Psoas muscle (tissue), 8 donors: Measurements from ENCODE around the gene EPB41. TPM values are rescaled to one million over a fixed set of nuclear protein-coding genes. Genes with fewer than 3 reads are reported as not detected.

Source experiments
- ATAC-seq, 4 donors: fragments of 200-7000 bp; cut with Tn5 transposase; one replicate each; pipeline ENCODE4 v1.9.1; 2020; ENCODE audit warnings: moderate library complexity in 3 of 4, mild to moderate bottlenecking in 2 of 4
- DNase-seq, 2 donors: peaks; one replicate each; pipeline ENCODE4 v3.0.0-alpha.2; 2020
- H3K27ac ChIP-seq: fragments of 200-600 bp; one replicate; pipeline ENCODE4 v1.8.0; 2022
- H3K27me3 ChIP-seq, 3 donors: fragments of 200-600 bp in 1 of 3; one replicate each; pipeline versions ENCODE4 v1.6.1 to v1.8.0; 2013 to 2022; ENCODE audit warnings: low read length in 2 of 3, mild to moderate bottlenecking in 2 of 3, moderate library complexity in 1 of 3; ENCODE audit not compliant: insufficient read depth in 3 of 3
- H3K36me3 ChIP-seq, 2 donors: fragments of 200-600 bp in 1 of 2; one replicate each; pipeline versions ENCODE4 v1.6.1 to v1.8.0; 2013 to 2022; ENCODE audit warnings: low read depth in 1 of 2, mild to moderate bottlenecking in 1 of 2, moderate library complexity in 1 of 2; ENCODE audit not compliant: insufficient read depth in 1 of 2
- H3K4me1 ChIP-seq: fragments of 200-600 bp; one replicate; pipeline ENCODE4 v1.8.0; 2022
- H3K4me3 ChIP-seq: fragments of 200-600 bp; one replicate; pipeline ENCODE4 v1.8.0; 2022; ENCODE audit warnings: mild to moderate bottlenecking
- H3K9me3 ChIP-seq: fragments of 200-600 bp; one replicate; pipeline ENCODE4 v1.8.0; 2022
- WGBS, 3 donors: extraction: QIAGEN DNeasy Blood & Tissue Kit; methylation state at CpG; one replicate each; pipeline versions ENCODE4 v1.1.6 to v1.1.7; 2013; 5-methylcytosine and 5-hydroxymethylcytosine counted together
- intact Hi-C, 2 donors: fragments of 100-400 bp; cut with DNase I; formaldehyde crosslinking; loops; one replicate each; pipeline versions ENCODE4 v1.11.0 to v1.14.2; 2022
- polyA plus RNA-seq, 3 donors: library from polyadenylated mRNA; stranded (reverse); fragments of 200-250 nt; gene quantifications; one replicate each; pipeline ENCODE4 v1.2.3, GENCODE V29; 2013
- total RNA-seq, 4 donors: library from RNA; stranded (reverse); fragmentation: NEBNext Ultra II Directional in 2 of 4; extraction: Animal tissue kit (Norgen Biotek cat#: 25700) in 2 of 4; gene quantifications; one replicate each; pipeline versions ENCODE4 v1.2.1 to v1.2.4, GENCODE V29; 2021 to 2023
- TF ChIP-seq, protein P1 (sequence below): fragments of 200-600 bp; IDR thresholded peaks from one replicate; pipeline ENCODE4 v1.8.0; 2022; ENCODE audit warnings: antibody characterized with exemption
- donor health status: healthy with polysubstance abuse.
- donor health status: DM: no; HTN: no; CAD: no; lungs with moderate emphysema.
- donor health status: Bipolar disorder and iron deficiency.
- donor health status: healthy.
- donor health status: DM: yes; HTN: yes; CAD: no.
- donor health status: DM: no; HTN: no; CAD: no.
- donor health status: DM: no; HTN: no; CAD: no.
- donor health status: DM: yes; HTN: yes; CAD: no.

EPB41 gene
- total and polyA plus RNA-seq, 7 donors = 2.0 to 28.2 (median 18.0) TPM

GRCh38 chr1:29162025-29162424 lies 247.7 kb downstream of the EPB41 start:
- peaks cover 33% of the 10 kb centered on the region for H3K4me1 ChIP-seq
- peaks cover 10 to 84% of the 10 kb centered on the region in 2 donors for H3K36me3 ChIP-seq
- intact Hi-C loops = no loop called here
- DNase-seq (no peak), ATAC-seq (peak in 2 of 4 donors; percentile 22 to 52)
- no peak overlapping the region for H3K4me3 ChIP-seq
- no peaks in the 10 kb centered on the region for H3K27me3 ChIP-seq
- no peaks in the 10 kb centered on the region for H3K9me3 ChIP-seq
- TF ChIP-seq, protein P1, sequence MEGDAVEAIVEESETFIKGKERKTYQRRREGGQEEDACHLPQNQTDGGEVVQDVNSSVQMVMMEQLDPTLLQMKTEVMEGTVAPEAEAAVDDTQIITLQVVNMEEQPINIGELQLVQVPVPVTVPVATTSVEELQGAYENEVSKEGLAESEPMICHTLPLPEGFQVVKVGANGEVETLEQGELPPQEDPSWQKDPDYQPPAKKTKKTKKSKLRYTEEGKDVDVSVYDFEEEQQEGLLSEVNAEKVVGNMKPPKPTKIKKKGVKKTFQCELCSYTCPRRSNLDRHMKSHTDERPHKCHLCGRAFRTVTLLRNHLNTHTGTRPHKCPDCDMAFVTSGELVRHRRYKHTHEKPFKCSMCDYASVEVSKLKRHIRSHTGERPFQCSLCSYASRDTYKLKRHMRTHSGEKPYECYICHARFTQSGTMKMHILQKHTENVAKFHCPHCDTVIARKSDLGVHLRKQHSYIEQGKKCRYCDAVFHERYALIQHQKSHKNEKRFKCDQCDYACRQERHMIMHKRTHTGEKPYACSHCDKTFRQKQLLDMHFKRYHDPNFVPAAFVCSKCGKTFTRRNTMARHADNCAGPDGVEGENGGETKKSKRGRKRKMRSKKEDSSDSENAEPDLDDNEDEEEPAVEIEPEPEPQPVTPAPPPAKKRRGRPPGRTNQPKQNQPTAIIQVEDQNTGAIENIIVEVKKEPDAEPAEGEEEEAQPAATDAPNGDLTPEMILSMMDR = no peak
- whole genome bisulfite sequencing, 3 donors = 30 to 41% (median 34%) methylated on average over 4 of the region's 4 CpGs
- H3K27ac ChIP-seq = peak overlapping the region; percentile 60

GRCh38 chr1:29162476-29163138 lies 248.2 kb downstream of the EPB41 start:
- H3K9me3 ChIP-seq = no peaks in the 10 kb centered on the region
- H3K36me3 ChIP-seq = peaks cover 10 to 84% of the 10 kb centered on the region in 2 donors
- H3K4me1 ChIP-seq = peaks cover 33% of the 10 kb centered on the region
- WGBS, 3 donors = 25 to 49% (median 27%) methylated on average over 9 of the region's 9 CpGs
- intact Hi-C loops = no loop called here
- no peaks in the 10 kb centered on the region for H3K27me3 ChIP-seq
- H3K27ac ChIP-seq = peak overlapping the region; percentile 60
- TF ChIP-seq, protein P1 = no peak
- peak; percentile 78 to 93 (median 88) for ATAC-seq
- DNase-seq = peak; percentile 70 to 83
- H3K4me3 ChIP-seq = no peak overlapping the region

GRCh38 chr1:29164588-29164987 lies 250.2 kb downstream of the EPB41 start:
- H3K9me3 ChIP-seq = no peaks in the 10 kb centered on the region
- peaks cover 40% of the 10 kb centered on the region for H3K4me1 ChIP-seq
- TF ChIP-seq, protein P1 = no peak
- H3K27me3 ChIP-seq = no peaks in the 10 kb centered on the region
- intact Hi-C loops = no loop called here
- DNase-seq (no peak), ATAC-seq (no peak)
- 85 to 96% (median 91%) methylated on average over 4 of the region's 4 CpGs for WGBS, 3 donors
- no peak overlapping the region for H3K27ac ChIP-seq
- H3K4me3 ChIP-seq = no peak overlapping the region
- peaks cover 5 to 67% of the 10 kb centered on the region in 2 donors for H3K36me3 ChIP-seq

GRCh38 chr1:29166291-29166878 lies 252.0 kb downstream of the EPB41 start:
- Histone ChIP-seq H3K4me1 (peaks cover 48% of the 10 kb centered on the region), H3K27ac (no peak overlapping the region), H3K27me3 (no peaks in the 10 kb centered on the region), H3K36me3 (peaks cover 5 to 52% of the 10 kb centered on the region in 2 donors), H3K4me3 (no peak overlapping the region), H3K9me3 (no peaks in the 10 kb centered on the region)
- TF ChIP-seq, protein P1 = no peak
- intact Hi-C loops = no loop called here
- ATAC-seq (no peak), DNase-seq (no peak)
- 59 to 70% (median 63%) methylated on average over 9 of the region's 9 CpGs for WGBS, 3 donors
